Endothelial cell of umbilical vein (primary cell): ENCODE results near the gene COQ2. TPM values are rescaled to one million over a fixed set of nuclear protein-coding genes. Genes with fewer than 3 reads are reported as not detected.

ENCODE experiments used
- BruUV-seq: library from RNA; stranded (reverse); fragments of 400-500 nt; replicated peaks from 2 replicates; lab custom pipeline; 2021; lab: Mats Ljungman, UMichigan
- CTCF ChIA-PET: fragments of 300-600, 350-600 bp; sonication (Branson Sonifier 250); formaldehyde crosslinking; loops from one replicate; lab custom pipeline; 2021; ENCODE audit warnings: antibody characterized with exemption, inconsistent platforms; lab: Charles Lee
- POLR2A ChIA-PET: fragments of 300-600, 350-600 bp; sonication (Branson Sonifier 250); formaldehyde crosslinking; loops from one replicate; lab custom pipeline; 2021; ENCODE audit warnings: antibody characterized with exemption, inconsistent platforms; lab: Charles Lee
- DNase-seq: peaks from one replicate; pipeline ENCODE4 v3.0.0-alpha.2; 2011; ENCODE audit warnings: low read depth, low spot score
- FAIRE-seq: peaks from 2 replicates; lab custom pipeline; 2011; peaks lifted over from hg19 to GRCh38; lab: Jason Lieb, UNC
- H2AFZ ChIP-seq: 2 replicates; pipeline ENCODE4 v1.6.0; 2012; ENCODE audit warnings: low read depth, low read length, control low read depth, inconsistent platforms
- H3K27ac ChIP-seq: 2 replicates; pipeline ENCODE4 v1.5.1; 2011; ENCODE audit warnings: low read depth, mild to moderate bottlenecking, control low read depth, low read length, moderate library complexity; ENCODE audit not compliant: insufficient read depth
- H3K27me3 ChIP-seq, 2 experiments: 2 replicates each; pipeline versions ENCODE4 v1.6.0 to v1.6.1; 2011; ENCODE audit warnings: low read length in 2 of 2, mixed read lengths in 1 of 2; ENCODE audit not compliant: control insufficient read depth in 2 of 2, insufficient read depth in 2 of 2
- H3K36me3 ChIP-seq, 2 experiments: 2 replicates in 1 of 2; 3 replicates in 1 of 2; pipeline ENCODE4 v1.5.1; 2011; ENCODE audit warnings: low read length in 2 of 2, mild to moderate bottlenecking in 1 of 2, moderate library complexity in 1 of 2; ENCODE audit not compliant: control insufficient read depth in 2 of 2, insufficient read depth in 2 of 2; ENCODE audit errors: extremely low read depth in 1 of 2
- H3K4me1 ChIP-seq: 3 replicates; pipeline ENCODE4 v1.5.1; 2011; ENCODE audit warnings: mild to moderate bottlenecking, low read length; ENCODE audit not compliant: control insufficient read depth, insufficient read depth; ENCODE audit errors: extremely low read depth
- H3K4me2 ChIP-seq: 2 replicates; pipeline ENCODE4 v1.6.1; 2011; ENCODE audit warnings: low read length, control low read depth, mixed read lengths; ENCODE audit not compliant: insufficient read depth
- H3K4me3 ChIP-seq, 3 experiments: fragments of 200-600 bp in 1 of 3; sonication (generic), shearing (Covaris generic) in 1 of 3; replicated peaks in 1 of 3; 2 replicates each; pipeline ENCODE4 v1.5.1; 2011 to 2016; ENCODE audit warnings: control low read depth in 3 of 3, low read length in 3 of 3, mild to moderate bottlenecking in 2 of 3, inconsistent platforms in 1 of 3, low read depth in 1 of 3, moderate library complexity in 1 of 3; ENCODE audit not compliant: insufficient read depth in 1 of 3
- H3K79me2 ChIP-seq: 2 replicates; pipeline ENCODE4 v1.6.0; 2012; ENCODE audit warnings: low read length, inconsistent platforms; ENCODE audit not compliant: control insufficient read depth, insufficient read depth
- H3K9ac ChIP-seq: replicated peaks from 2 replicates; pipeline ENCODE3; 2011; ENCODE audit warnings: low read length, control low read depth; ENCODE audit not compliant: insufficient read depth; ENCODE audit errors: extremely low read depth
- H3K9me1 ChIP-seq: replicated peaks from 3 replicates; pipeline ENCODE4 v1.6.0; 2011; ENCODE audit warnings: mild to moderate bottlenecking, low read length; ENCODE audit not compliant: control insufficient read depth, insufficient read depth; ENCODE audit errors: extremely low read depth
- H3K9me3 ChIP-seq: replicated peaks from 2 replicates; pipeline ENCODE4 v1.5.1; 2012; ENCODE audit warnings: low read length, inconsistent platforms; ENCODE audit not compliant: control insufficient read depth, insufficient read depth
- H4K20me1 ChIP-seq: replicated peaks from 2 replicates; pipeline ENCODE3; 2011; ENCODE audit warnings: mild to moderate bottlenecking, low read length; ENCODE audit not compliant: control insufficient read depth, insufficient read depth; ENCODE audit errors: extremely low read depth
- CTCF ChIP-seq, 2 donors: IDR thresholded peaks; 1 replicate in 1 of 2; 2 replicates in 1 of 2; pipeline ENCODE4 v1.5.1; 2011; ENCODE audit warnings: low read length in 2 of 2, mild to moderate bottlenecking in 2 of 2, moderate library complexity in 2 of 2, control low read depth in 1 of 2, inconsistent platforms in 1 of 2, low read depth in 1 of 2; ENCODE audit not compliant: insufficient read depth in 1 of 2; ENCODE audit errors: extremely low read depth in 1 of 2
- EZH2 ChIP-seq: IDR thresholded peaks from 2 replicates; pipeline ENCODE4 v1.6.1; 2012; ENCODE audit warnings: borderline replicate concordance, low read depth, mild to moderate bottlenecking, moderate library complexity, low read length, inconsistent platforms; ENCODE audit not compliant: severe bottlenecking
- FOS ChIP-seq: IDR thresholded peaks from 2 replicates; pipeline ENCODE4 v1.6.1; 2011; ENCODE audit warnings: mild to moderate bottlenecking, low read length, moderate library complexity, borderline replicate concordance; ENCODE audit not compliant: insufficient read depth
- GATA2 ChIP-seq: IDR thresholded peaks from 2 replicates; pipeline ENCODE4 v1.7.0; 2011; ENCODE audit warnings: low read depth, mild to moderate bottlenecking, moderate library complexity, mixed read lengths, low read length; ENCODE audit not compliant: insufficient read length, insufficient read depth
- JUN ChIP-seq: IDR thresholded peaks from 2 replicates; pipeline ENCODE4 v1.6.1; 2011; ENCODE audit warnings: borderline replicate concordance, low read depth; ENCODE audit not compliant: insufficient read length, insufficient read depth
- MAX ChIP-seq: IDR thresholded peaks from 2 replicates; pipeline ENCODE4 v1.6.1; 2011; ENCODE audit not compliant: insufficient read depth, insufficient read length
- MYC ChIP-seq: IDR thresholded peaks from one replicate; pipeline ENCODE4 v1.6.1; 2011; ENCODE audit warnings: mild to moderate bottlenecking, low read depth, low read length
- POLR2A ChIP-seq: IDR thresholded peaks from 2 replicates; pipeline ENCODE4 v1.6.1; 2012; ENCODE audit warnings: low read depth, mild to moderate bottlenecking, control low read depth, low read length
- POLR2AphosphoS5 ChIP-seq: IDR thresholded peaks from 2 replicates; pipeline ENCODE4 v1.6.1; 2012; ENCODE audit warnings: low read depth, mild to moderate bottlenecking, control low read depth, low read length, moderate library complexity; ENCODE audit not compliant: insufficient read depth
- dilution Hi-C: fragments of 300-500 bp; cut with MboI; formaldehyde crosslinking; loops from one replicate; pipeline ENCODE4 v1.15.0; 2019; ENCODE audit warnings: low sequenced_read_pairs; ENCODE audit not compliant: extremely low pct_ligation_motif_present
- intact Hi-C: fragments of 100-400 bp; cut with micrococcal nuclease; formaldehyde crosslinking; loops from one replicate; pipeline ENCODE4 v1.10.0; 2022
- polyA plus RNA-seq, 4 experiments: library from polyadenylated mRNA; depleted of rRNA in 3 of 4; stranded (reverse) in 3 of 4; unstranded in 1 of 4; fragments of >200 nt; gene quantifications; 2 replicates each; pipeline versions ENCODE4 v1.2.1 to v1.2.3, GENCODE V29; 2011 to 2012; ENCODE audit warnings: missing spikeins in 1 of 4
- total RNA-seq: library from RNA; stranded (reverse); gene quantifications from 2 replicates; pipeline ENCODE4 v1.2.3, GENCODE V29; 2021

Gene COQ2
- total and polyA plus RNA-seq, 2 donors (not counting 3 experiments of a cell fraction or from before 2014, with no cell fraction given): 25.5 to 28.0 TPM

- Histone ChIP-seq H4K20me1 (no peaks in the 10 kb centered on the region), H2AFZ (no peak overlapping the region), H3K9ac (no peak overlapping the region), H3K4me1 (no peaks in the 10 kb centered on the region), H3K9me3 (no peaks in the 10 kb centered on the region), H3K9me1 (no peaks in the 10 kb centered on the region), H3K27ac (no peak overlapping the region), H3K79me2 (no peaks in the 10 kb centered on the region), H3K4me3 (no peak overlapping the region), H3K36me3 (no peaks in the 10 kb centered on the region), H3K4me2 (no peak overlapping the region), H3K27me3 (no peaks in the 10 kb centered on the region)
- POLR2A ChIA-PET: no interaction called here
- TF ChIP-seq POLR2A (no peak), EZH2 (no peak), MYC (no peak), CTCF (IDR thresholded peaks at IDR 0.05; ENCODE audit: extremely low read depth in 1 of 2, insufficient read depth in 1 of 2, low read depth in 1 of 2, low read length in 2 of 2) (no peak), POLR2AphosphoS5 (no peak), FOS (no peak), JUN (no peak), GATA2 (no peak), MAX (no peak)
- no TSS peak for BruUV-seq
- intact Hi-C loops (no loop called here), dilution Hi-C loops (no loop called here)
- CTCF ChIA-PET: interaction anchor here (0.6 to 2.2 kb wide), 4 partner anchors 11 to 278 kb away, joined by 3 to 7 read pairs (median 4); no protein-coding TSS in a partner anchor
- no peak for DNase-seq
- FAIRE-seq: no peak
Observed at GRCh38 chr4:83305187-83305586, 20.6 kb upstream of the COQ2 start.
